HG03039 (cell line): ENCODE measurements around the gene KCNT2.
"Not testable (repeated sequence)": the region's sequence is repeated elsewhere in the genome, so short reads cannot be mapped to it uniquely, and the experiment has no call there.

Experiments
- ATAC-seq: cut with Tn5 transposase; IDR thresholded peaks from one replicate; pipeline ENCODE4 v1.9.1; 2021; ENCODE audit warnings: mild to moderate bottlenecking, moderate library complexity; ENCODE audit not compliant: unreplicated experiment

KCNT2 gene

GRCh38 chr1:196608390-196609369 lies at the start of gene KCNT2:
KCNT2 (minus strand) TSS chr1:196608440; CDS start chr1:196608309, 131 bp downstream.
- ATAC-seq = peak; percentile 55

DNA sequence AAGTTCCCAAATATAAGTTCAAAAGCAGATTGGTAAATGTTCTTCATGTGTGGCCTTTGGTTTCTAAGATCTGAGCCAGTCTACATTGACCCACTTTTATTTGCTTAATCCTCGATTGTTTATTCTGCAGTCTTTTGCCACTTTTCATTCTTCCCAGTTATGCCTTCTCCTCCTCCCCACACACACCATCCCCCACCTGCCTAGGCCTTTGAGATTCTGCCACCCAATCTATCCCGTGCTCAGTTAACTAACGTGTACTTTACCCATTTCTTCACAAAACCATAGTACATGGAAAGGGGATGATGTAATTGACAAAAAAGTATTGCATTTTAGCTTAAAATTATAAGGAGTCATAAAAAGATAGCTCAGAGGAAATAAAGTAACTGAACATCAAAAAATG lies 47.3 kb upstream of the KCNT2 start:
- no peak for ATAC-seq

- ATAC-seq = no peak
Observed at GRCh38 chr1:196655071-196655470, 46.8 kb upstream of the KCNT2 start.

DNA sequence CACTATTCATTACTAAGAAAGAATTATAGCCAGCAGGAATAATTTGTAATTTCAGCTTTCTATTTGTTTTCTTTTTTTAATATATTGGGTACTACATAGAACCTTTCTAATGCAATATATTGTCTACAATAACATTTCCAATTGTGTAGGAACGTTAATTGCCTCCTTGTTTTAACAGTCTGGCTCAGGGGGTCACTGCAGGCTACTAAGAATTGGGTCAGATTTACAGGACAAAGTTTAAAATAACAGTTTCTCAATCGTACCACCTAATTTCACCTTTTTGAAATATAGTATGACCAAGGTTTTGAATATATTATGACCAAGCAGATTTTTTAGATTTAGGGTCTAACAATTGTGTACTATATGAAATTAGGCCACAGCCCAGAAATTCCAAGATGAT lies 46.0 kb upstream of the KCNT2 start:
- ATAC-seq = no peak

DNA sequence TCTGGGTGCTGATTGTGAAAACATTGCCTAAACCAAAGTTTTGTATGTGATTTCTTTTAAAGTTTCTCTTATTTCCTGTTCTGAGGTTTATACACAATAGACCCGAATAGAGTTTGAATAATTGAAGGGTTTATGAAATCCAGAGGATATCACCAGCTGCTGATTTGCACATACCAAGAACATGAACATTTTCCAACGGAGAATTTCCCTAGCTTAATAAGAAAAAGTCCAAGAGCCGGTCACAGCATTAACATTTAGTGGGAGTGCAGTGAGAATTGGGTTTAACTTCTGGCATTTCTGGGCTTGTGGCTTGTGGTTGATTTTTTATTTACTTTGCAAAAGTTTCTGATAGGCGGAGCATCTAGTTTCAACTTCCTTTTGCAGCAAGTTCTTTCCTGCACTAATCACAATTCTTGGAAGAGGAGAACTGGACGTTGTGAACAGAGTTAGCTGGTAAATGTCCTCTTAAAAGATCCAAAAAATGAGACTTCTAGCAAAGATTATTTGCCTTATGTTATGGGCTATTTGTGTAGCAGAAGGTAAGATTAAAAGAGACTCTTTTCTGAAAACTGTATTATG lies 43.5 kb upstream of the KCNT2 start, which contains the start of gene CFH:
TSS of gene CFH (plus strand) at position 407 of the 579 bp plus-strand sequence. CDS start at position 482, 75 bp downstream.
- no peak for ATAC-seq

DNA sequence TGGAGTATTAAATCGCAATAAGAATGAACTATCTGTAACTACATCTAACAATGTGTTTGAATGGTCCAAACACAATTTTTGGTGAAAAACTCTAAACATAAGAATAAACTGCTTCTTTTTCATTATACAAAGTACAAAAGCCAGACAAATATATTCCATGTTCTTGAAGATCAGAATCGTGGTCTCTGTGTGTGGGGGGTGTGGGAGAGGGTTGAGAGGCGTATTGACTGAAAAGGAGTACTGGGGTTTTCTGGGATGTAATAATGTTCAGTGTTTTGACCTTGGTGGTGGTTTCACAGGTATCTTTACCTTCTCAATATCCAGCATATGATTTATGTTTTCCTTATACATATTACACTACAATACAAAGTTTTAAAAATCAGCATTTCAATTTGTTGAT lies 42.8 kb upstream of the KCNT2 start:
- no peak for ATAC-seq

GRCh38 chr1:196650403-196650802 lies 42.2 kb upstream of the KCNT2 start:
- ATAC-seq = no peak

- ATAC-seq = no peak
Observed at GRCh38 chr1:196649990-196650389, 41.8 kb upstream of the KCNT2 start.

DNA sequence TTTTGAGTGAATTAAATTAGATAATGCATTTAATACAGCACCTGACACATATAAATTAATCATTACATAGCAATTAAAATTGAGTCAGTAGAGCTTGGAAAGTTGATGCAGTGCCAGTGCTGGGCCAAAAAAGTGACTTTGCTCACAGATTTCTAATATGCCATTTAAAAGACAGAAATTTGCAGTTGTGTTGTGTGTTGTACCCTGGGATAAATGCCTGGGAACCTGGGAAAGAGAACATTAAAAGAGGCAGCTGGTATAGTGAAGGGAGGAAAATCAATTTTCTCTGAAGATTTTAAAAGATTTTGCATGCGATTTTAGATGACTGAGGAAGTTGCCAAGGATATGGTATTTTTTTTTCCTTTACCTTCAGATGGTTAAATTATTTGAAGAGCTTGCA lies 32.7 kb upstream of the KCNT2 start:
- no peak for ATAC-seq

DNA sequence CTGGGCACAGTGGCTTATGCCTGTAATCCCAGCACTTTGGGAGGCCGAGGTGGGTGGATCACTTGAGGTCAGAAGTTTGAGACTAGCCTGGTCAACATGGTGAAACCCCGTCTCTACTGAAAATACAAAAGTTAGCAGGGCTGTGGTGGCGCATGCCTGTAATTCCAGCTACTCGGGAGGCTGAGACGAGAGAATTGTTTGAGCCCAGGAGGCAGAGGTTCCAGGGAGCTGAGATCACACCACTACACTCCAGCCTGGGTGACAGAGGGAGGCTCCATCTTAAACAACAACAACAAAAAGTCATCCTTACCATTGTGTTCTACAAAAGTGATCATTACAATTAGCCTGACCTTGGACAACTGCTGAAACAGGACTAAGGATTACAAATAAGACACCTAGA lies 31.1 kb upstream of the KCNT2 start:
- not testable (repeated sequence) for ATAC-seq

GRCh38 chr1:196638466-196638865 lies 30.2 kb upstream of the KCNT2 start:
- no peak for ATAC-seq

DNA sequence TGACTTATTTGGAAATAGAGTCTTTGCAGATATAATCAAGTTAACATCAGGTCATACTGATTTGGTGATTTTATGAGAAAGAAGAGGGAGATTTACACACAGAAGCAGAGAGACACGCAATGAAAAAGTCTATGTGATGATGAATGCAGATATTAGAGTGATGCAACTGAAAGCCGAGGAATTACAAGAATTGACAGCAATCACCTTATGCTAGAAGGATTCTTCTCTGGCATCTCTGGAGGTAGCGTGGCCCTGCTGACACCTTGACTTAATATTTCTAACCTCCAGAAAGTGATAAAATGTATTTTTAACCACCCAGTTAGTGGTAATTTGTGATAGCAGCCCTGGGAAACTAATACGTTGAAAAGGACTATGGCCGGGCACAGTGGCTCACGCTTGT lies 29.4 kb upstream of the KCNT2 start:
- no peak for ATAC-seq

DNA sequence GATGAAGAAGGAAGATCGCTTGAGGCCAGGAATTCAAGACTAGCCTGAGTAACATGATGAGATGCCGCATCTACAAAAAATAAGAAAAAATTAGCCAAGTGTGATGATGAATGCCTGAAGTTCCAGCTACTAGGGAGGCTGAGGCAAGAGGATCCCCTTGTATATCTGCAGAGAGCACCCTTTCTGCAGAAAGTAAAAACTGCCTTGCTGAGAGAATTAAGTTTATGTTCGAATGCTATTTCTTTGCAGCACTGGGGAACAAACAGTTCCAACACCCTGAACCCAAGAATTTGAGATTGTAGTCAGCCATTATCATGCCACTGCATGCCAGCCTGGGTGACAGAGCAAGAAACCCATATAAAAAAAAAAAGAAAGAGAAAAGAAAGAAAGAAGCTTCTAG lies 20.6 kb upstream of the KCNT2 start:
- ATAC-seq = no peak

DNA sequence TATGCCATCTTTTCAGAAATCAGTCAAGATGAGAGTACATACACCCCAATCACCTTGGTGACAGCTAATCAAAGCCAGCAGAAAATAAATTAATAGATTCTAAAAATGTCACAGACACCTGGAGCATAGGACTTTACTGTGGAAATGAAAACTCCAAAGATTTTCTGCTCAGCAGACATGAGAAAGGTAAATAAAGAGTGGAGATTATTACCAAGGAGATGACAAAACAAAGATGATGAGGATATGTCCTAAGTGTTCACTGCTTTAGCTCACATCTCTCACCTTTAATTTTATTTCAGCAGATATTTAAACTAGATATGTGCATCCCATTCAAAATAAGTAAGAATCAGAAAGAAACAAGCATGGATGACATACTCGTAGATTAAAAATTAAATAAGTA lies 14.8 kb upstream of the KCNT2 start:
- ATAC-seq = no peak

DNA sequence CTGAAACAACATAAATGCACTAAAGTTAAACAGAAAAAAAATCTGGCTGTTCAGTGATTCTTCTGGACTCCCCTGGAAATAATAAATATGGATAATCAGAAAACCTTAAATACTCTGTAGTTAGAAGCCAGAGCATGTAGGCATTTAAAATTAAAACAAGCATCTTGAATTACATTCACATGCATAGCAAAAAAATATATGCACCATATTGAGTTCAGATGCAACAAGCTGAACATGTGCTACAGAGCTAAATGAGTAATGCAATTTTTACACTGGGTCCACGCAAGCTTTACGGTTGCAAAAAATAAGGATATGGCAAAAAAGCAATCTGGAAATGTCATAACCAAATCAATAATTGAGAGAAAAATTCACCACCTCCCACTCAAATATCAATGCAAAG lies 11.5 kb upstream of the KCNT2 start:
- ATAC-seq = no peak

DNA sequence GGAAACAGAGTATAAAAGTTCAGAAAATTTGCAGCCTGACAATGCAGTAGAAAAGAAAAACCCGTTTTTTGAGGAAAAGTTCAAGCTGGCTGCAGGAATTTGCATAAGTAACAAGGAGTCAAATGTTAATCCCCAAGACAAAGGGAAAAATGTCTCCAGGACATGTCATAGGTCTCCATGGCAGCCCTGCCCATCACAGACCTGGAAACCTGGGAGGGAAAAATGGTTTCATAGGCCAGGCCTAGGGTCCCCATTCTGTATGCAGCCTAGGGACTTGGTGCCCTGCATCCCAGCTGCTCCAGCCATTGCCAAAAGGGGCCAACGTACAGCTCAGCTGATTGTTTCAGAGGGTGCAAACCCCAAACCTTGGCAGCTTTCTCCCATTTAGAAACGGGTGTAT lies 3.6 kb upstream of the KCNT2 start:
- ATAC-seq = no peak

DNA sequence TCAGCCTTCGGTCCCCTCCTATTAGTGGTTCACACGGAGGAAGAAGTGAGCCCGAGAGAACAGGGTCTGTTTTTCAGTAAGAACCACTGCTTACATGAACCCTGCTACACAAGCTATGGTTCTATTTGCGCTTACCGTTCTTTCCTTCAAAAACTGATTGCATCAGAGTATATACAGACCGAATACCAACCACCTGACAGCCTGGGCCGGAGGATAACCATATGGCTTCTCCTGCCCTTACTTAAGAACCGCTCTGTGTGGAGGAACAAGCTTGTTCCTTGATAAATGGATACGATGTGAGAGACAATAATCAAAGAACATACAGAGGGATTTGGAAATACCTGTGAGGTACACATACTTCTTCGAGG lies 1.1 kb upstream of the KCNT2 start:
- no peak for ATAC-seq

- ATAC-seq = no peak
Observed at GRCh38 chr1:196607981-196608380, 259 bp downstream of the KCNT2 start.

- no peak for ATAC-seq
Observed at GRCh38 chr1:196603651-196604050, 4.6 kb downstream of the KCNT2 start.

DNA sequence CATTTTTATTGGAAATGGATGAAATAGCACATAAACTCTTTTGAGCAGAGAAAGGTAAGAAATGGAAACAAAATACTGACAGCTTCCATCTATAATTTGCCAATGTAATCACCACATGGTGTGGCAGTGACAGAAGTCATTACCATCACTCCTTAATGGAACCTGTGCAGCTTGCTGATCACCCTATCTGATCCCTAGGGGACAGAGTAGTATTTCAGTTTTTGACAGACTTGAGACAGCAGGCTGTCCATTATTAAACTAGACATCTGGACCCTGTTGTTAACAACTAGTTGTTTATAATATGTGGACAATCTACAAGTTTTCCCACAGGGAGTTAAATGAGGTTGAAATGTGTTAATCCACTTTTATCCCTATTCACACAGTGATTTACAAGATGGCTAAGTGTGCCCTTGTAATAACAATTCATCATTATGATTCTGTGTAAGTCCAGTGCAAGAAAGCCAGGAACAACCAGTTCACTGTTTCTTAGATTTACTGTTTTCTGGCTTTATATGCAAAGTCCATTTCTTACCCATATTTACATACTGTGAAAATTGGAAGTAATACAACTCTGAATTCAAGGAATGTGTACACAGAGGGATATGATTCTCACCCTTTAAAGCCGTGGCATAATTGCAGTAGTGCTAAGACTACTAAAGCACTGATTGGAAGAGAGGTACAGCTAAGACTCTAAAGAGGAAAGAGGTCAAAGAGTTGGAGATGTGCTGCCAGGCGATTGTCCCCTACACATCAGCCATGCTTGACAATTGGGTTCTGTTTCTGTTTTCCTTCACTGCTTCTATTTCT lies 9.1 kb downstream of the KCNT2 start:
- ATAC-seq = no peak

DNA sequence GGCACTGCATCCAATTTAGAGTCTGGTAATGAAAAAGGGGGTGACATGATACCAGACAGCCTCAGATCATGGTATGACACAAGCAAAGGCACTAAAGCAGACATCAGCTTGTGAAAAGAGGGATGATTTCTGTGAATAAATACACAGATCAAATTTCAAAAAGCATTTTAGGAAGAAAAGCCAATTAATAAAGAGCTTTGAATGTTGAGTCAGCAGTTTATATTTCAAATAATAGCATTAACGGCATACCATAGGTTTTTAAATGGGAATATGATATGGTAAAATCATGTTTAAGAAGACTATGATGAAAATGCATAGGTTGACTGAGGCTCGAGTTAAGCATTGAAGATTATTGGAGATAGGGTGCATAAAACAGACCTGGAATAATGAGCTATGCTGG lies 13.5 kb downstream of the KCNT2 start:
- ATAC-seq = no peak
